Parathyroid adenoma (tissue), 2 donors: Measurements from ENCODE around the gene UPK3A.

Experiments
- H2AFZ ChIP-seq: fragments of 300-600 bp; sonication (generic); one replicate; pipeline ENCODE4 v1.7.0; 2017; ENCODE audit warnings: antibody characterized with exemption, mild to moderate bottlenecking
- H3K27ac ChIP-seq: fragments of 300-600 bp; sonication (generic); one replicate; pipeline ENCODE4 v1.7.0; 2017
- H3K27me3 ChIP-seq: fragments of 300-600 bp; sonication (generic); one replicate; pipeline ENCODE4 v1.7.0; 2017; ENCODE audit warnings: low read length; ENCODE audit not compliant: control insufficient read depth, insufficient read depth
- H3K36me3 ChIP-seq: fragments of 300-600 bp; sonication (generic); one replicate; pipeline ENCODE4 v1.7.0; 2017; ENCODE audit warnings: low read length; ENCODE audit not compliant: control insufficient read depth, insufficient read depth
- H3K4me1 ChIP-seq: fragments of 300-600 bp; sonication (generic); one replicate; pipeline ENCODE4 v1.7.0; 2017; ENCODE audit warnings: control low read depth
- H3K4me2 ChIP-seq: fragments of 300-600 bp; sonication (generic); one replicate; pipeline ENCODE4 v1.7.0; 2017; ENCODE audit warnings: low read length
- H3K4me3 ChIP-seq: fragments of 300-600 bp; sonication (generic); one replicate; pipeline ENCODE4 v1.7.0; 2017; ENCODE audit warnings: low read depth, low read length
- H3K79me2 ChIP-seq: fragments of 300-600 bp; sonication (generic); one replicate; pipeline ENCODE4 v1.7.0; 2017; ENCODE audit warnings: control low read depth
- H3K9ac ChIP-seq: fragments of 300-600 bp; sonication (generic); one replicate; pipeline ENCODE4 v1.7.0; 2017; ENCODE audit warnings: mild to moderate bottlenecking
- H3K9me3 ChIP-seq: fragments of 300-600 bp; sonication (generic); one replicate; pipeline ENCODE4 v1.7.0; 2017; ENCODE audit warnings: low read length; ENCODE audit not compliant: control insufficient read depth
- TF ChIP-seq, protein P1 (sequence below): fragments of 300-600 bp; sonication (generic); IDR thresholded peaks from one replicate; pipeline ENCODE4 v1.7.0; 2017; ENCODE audit warnings: antibody characterized with exemption, mild to moderate bottlenecking
- donor health status: primary hyperparathyroidism.

The UPK3A gene

DNA sequence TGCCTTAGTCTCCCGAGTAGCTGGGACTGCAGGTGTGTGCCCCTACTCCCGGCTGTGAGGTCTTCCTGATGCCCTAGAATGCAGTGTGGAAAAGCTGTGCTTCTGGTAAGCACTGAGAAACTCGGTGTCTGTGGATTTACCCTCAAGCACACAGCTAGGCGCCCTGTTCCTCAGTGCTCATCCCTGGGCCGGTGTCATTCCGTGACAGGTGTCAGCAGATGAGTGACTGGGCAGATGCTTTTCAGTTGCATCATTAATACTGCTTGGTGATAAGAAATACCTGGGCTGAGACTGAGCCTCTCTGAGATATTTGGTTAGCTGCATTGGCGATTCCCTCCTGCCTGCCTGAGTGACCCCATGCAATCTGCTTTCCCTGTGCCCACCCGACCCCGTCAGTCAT, 46.7 kb downstream of the UPK3A start:
- no peak overlapping the region for H2AFZ ChIP-seq
- no peaks in the 10 kb centered on the region for H3K27me3 ChIP-seq
- no peaks in the 10 kb centered on the region for H3K79me2 ChIP-seq
- no peak overlapping the region for H3K9ac ChIP-seq
- no peak overlapping the region for H3K4me3 ChIP-seq
- H3K36me3 ChIP-seq, result no peaks in the 10 kb centered on the region
- H3K9me3 ChIP-seq, result no peaks in the 10 kb centered on the region
- TF ChIP-seq, protein P1, sequence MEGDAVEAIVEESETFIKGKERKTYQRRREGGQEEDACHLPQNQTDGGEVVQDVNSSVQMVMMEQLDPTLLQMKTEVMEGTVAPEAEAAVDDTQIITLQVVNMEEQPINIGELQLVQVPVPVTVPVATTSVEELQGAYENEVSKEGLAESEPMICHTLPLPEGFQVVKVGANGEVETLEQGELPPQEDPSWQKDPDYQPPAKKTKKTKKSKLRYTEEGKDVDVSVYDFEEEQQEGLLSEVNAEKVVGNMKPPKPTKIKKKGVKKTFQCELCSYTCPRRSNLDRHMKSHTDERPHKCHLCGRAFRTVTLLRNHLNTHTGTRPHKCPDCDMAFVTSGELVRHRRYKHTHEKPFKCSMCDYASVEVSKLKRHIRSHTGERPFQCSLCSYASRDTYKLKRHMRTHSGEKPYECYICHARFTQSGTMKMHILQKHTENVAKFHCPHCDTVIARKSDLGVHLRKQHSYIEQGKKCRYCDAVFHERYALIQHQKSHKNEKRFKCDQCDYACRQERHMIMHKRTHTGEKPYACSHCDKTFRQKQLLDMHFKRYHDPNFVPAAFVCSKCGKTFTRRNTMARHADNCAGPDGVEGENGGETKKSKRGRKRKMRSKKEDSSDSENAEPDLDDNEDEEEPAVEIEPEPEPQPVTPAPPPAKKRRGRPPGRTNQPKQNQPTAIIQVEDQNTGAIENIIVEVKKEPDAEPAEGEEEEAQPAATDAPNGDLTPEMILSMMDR, result no peak
- H3K4me1 ChIP-seq, result peaks cover 3% of the 10 kb centered on the region
- H3K27ac ChIP-seq, result no peak overlapping the region
- no peak overlapping the region for H3K4me2 ChIP-seq

DNA sequence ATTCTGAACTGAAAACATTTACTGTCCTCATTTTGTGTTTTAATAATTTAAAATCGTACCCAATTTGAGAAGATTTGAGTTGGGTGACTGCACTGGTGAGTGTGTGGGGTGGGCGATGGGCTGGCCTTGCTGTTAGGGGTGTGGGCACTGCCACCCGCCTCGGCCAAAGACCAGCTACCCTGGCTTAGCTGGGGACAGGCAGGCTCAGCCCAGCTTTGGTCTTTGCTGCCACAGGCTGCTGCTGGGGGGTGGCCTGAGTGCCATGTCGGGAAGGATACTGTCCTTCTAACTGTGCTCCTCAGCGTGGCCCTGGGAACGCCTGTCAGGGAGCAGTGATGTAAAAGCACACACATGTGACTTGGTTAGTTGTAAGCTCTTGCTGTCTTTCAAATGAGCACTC, 47.3 kb downstream of the UPK3A start:
- TF ChIP-seq, protein P1, result no peak
- H3K4me3 ChIP-seq, result no peak overlapping the region

DNA sequence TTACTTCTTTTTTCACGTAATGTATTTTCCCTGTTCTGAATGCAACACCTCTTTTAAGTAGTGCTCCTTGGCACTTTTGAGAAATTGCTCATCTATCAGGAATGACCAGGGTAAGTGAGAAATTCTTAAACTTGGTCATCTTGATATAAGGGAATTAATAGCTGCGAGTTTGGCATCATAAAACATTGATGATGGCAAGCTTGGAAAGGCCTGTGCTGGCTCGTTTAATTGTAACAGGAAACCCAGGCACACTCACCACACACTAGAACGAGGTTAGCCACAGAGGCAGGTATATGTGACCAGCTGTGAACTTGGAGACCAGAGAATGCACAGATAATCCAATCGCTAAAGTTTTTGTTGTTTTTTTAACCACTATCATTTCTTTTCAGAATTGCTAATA, 49.3 kb downstream of the UPK3A start:
- H3K9me3 ChIP-seq, result no peaks in the 10 kb centered on the region
- no peak overlapping the region for H3K4me2 ChIP-seq
- no peak overlapping the region for H3K4me3 ChIP-seq
- H3K4me1 ChIP-seq, result peaks cover 3% of the 10 kb centered on the region
- no peaks in the 10 kb centered on the region for H3K79me2 ChIP-seq
- no peaks in the 10 kb centered on the region for H3K27me3 ChIP-seq
- H3K36me3 ChIP-seq, result no peaks in the 10 kb centered on the region
- H2AFZ ChIP-seq, result no peak overlapping the region
- no peak overlapping the region for H3K9ac ChIP-seq
- no peak overlapping the region for H3K27ac ChIP-seq
- TF ChIP-seq, protein P1, result no peak

More for the DNA sequence above, 47.3 kb downstream of the UPK3A start:
- H3K36me3 ChIP-seq, result no peaks in the 10 kb centered on the region
- no peak overlapping the region for H3K27ac ChIP-seq
- no peak overlapping the region for H3K9ac ChIP-seq
- no peak overlapping the region for H2AFZ ChIP-seq
- H3K27me3 ChIP-seq, result no peaks in the 10 kb centered on the region
- no peak overlapping the region for H3K4me2 ChIP-seq
- peaks cover 3% of the 10 kb centered on the region for H3K4me1 ChIP-seq
- H3K9me3 ChIP-seq, result no peaks in the 10 kb centered on the region
- H3K79me2 ChIP-seq, result no peaks in the 10 kb centered on the region

DNA sequence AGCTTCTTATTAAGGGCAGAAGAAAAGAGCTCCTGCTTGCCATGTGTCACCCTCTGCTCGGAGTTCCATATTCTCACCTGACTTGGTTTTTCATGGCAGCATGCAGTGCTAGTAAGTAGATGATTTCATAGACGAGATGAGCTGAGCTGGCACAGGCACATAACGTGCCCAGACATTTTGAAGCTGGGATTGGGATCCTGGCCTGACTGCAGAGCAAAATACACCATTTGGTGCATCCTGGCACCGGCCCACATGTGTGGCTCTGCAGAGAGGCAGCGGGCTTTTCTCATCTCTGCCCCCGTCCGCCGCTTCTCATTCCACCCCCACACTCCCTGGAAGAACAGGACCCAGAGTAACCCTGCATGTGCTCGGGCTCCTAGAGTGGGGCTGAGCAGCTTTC, 49.8 kb downstream of the UPK3A start:
- H2AFZ ChIP-seq, result no peak overlapping the region
- no peak overlapping the region for H3K9ac ChIP-seq
- peak overlapping the region; percentile 16 for H3K27ac ChIP-seq
- no peaks in the 10 kb centered on the region for H3K79me2 ChIP-seq
- no peaks in the 10 kb centered on the region for H3K9me3 ChIP-seq
- H3K4me2 ChIP-seq, result no peak overlapping the region
- no peaks in the 10 kb centered on the region for H3K27me3 ChIP-seq
- no peaks in the 10 kb centered on the region for H3K4me1 ChIP-seq
- H3K4me3 ChIP-seq, result no peak overlapping the region
- H3K36me3 ChIP-seq, result no peaks in the 10 kb centered on the region
- TF ChIP-seq, protein P1, result no peak

DNA sequence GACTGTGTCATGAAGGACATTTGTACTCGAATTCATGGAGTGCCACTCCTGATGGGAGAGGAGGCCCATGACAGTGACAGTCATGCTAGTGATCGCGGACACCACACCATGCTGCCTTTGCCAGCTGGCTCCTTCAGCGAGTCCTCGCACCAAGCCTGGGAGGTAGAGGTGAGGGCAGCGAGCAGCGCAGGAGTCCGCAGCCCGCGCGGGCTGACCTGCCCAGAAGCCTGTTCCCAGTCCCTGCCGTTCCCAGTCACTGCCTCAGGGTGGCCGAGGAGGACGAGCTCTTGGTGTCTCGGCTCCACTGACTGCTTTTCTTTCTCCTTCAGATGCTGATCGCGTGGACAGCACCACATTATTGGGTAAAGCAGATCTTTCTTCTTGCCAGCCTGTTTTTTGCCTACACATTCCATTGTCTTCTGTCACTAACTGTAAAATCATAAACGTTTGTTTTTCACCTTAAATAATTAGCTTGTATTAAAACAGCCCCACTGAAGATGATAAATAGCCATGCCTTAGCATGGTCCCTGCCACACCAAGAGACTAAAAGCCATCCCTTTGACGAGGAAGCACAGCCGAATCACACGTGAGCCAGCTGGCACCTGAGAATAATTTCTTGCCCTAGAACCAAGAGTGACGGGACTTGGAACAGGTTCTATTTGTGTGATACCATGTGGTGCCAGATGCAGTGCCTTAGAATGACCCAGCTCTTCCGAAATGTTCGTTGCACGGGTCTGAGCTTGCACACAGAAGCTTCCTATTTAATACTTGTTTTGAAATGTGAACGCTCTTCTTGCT, 50.5 kb downstream of the UPK3A start:
- Histone ChIP-seq H3K4me3 (no peak overlapping the region), H3K9ac (no peak overlapping the region), H3K36me3 (no peaks in the 10 kb centered on the region), H3K27ac (peak overlapping the region; percentile 16), H3K79me2 (no peaks in the 10 kb centered on the region), H3K9me3 (no peaks in the 10 kb centered on the region), H3K4me1 (no peaks in the 10 kb centered on the region), H2AFZ (no peak overlapping the region), H3K27me3 (no peaks in the 10 kb centered on the region), H3K4me2 (peak overlapping the region; percentile 2)
- TF ChIP-seq, protein P1, result no peak
